Measurements from ENCODE around the gene IFITM1.

- TF ChIP-seq CTCF (IDR thresholded peaks at IDR 0.05; ENCODE audit: poor library complexity) (no peak), EZH2phosphoT487 (IDR thresholded peaks at IDR 0.05; ENCODE audit: low read depth, severe bottlenecking, unreplicated experiment) (no peak)
Observed at GRCh38 chr11:350723-351255, 36.9 kb downstream of the IFITM1 start.
